Stimulated activated CD8-positive, alpha-beta memory T cell treated with anti-CD3 and anti-CD28 coated beads, Interleukin-12 subunit alpha, Interleukin-12 subunit beta, amount 100 ng/mL, for 1 hour (primary cell): ENCODE data around the gene CMIP.
"Not testable (repeated sequence)": the region's sequence is repeated elsewhere in the genome, so short reads cannot be mapped to it uniquely, and the experiment has no call there.

Source experiments
- DNase-seq: peaks from one replicate; pipeline ENCODE4 v3.0.0-alpha.2; 2020; ENCODE audit warnings: low read depth

CMIP gene

DNA sequence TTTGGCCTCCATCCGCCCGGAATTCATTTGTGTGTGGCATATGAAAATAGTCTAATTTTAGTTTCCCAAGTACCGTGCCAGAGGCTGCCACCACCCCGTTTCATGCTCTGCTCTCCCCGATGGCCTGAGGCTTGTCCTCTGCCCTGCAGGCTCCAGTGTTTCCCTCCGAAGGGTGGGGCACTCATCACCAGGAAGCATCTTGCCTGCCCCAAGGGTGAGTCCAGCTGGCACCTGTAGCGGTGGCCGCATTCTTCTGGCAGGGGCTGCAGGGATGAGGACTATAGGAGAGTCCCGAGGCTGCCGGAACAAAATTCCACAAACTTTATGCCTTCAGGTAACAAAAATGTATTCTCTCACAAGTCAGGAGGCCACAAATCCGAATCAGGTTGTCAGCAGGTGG is 23.1 kb upstream of the CMIP start:
- DNase-seq = no peak

DNA sequence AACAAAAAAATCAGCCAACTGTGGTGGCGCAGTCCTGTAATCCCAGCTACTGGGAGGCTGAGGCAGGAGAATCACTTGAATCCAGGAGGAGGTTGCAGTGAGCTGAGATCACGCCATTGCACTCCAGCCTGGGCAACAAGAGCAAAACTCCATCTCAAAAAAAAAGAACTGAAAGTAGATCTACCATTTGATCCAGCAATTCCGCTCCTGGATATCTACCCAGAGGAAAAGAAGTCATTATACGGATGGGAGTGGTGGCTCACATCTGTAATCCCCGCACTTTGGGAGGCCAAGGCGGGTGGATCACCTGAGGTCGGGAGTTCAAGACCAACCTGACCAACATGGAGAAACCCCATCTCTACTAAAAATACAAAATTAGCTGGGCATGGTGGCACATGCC is 22.5 kb upstream of the CMIP start:
- DNase-seq = not testable (repeated sequence)

DNA sequence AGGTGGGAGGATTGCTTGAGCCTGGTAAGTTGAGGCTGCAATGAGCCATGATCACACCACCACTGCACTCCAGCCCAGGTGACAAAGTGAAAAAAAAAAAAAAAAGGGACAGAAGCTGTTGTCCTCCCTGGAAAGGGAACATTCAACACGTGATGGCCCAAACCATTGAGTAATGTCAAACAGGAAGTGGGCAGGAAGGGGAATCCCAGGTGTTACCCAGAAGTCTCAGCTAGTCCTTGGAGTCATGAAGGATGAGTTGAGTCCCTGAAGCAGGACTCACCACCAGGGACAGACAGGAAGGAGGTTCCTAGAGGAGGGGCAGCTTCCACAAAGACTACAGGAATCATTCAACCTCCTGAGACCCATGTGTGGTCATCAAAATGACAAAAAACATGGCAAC is 19.8 kb upstream of the CMIP start:
- no peak for DNase-seq

DNA sequence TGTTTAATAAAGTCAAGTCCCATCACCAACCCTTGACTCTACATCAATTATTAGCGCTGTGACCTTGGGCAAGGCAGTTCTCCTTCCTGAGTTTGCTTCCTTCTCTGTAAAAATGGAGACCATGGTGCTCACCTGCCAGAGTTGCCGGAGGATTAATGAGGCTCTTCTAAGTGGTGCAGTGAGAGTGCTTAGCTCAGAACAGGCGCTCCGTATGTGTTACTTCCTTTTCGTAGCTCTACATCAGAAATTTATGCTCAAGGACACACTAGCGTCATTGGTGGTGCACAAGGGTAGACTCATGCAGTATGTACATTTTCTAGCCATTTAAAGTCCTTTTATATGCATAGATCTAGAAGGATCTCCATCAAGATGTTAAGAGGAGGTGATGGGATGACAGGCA is 17.4 kb upstream of the CMIP start:
- no peak for DNase-seq

DNA sequence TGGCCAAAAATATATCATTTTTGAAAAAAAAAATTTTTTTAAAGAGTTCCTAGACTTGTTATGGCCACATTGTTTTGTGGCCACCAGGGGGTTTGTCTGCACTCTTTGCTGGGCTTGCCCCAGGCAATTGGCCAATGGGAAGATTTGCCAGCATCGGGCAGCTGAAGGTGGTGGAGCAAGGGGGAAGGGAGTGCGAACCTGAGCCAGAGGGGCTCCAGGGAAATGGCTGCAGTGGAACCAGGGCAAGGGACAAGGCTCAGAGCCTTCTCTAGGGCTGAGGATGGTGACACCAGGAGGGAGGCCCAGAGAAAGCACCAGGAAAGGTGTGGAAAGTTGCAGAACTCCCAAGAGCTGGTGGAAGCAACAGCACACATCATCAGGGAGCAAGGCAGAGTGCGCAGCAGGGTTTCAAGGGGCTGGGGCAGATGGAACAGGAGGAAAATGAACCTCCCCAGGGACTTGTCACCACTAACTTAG is 15.5 kb upstream of the CMIP start:
- no peak for DNase-seq

DNA sequence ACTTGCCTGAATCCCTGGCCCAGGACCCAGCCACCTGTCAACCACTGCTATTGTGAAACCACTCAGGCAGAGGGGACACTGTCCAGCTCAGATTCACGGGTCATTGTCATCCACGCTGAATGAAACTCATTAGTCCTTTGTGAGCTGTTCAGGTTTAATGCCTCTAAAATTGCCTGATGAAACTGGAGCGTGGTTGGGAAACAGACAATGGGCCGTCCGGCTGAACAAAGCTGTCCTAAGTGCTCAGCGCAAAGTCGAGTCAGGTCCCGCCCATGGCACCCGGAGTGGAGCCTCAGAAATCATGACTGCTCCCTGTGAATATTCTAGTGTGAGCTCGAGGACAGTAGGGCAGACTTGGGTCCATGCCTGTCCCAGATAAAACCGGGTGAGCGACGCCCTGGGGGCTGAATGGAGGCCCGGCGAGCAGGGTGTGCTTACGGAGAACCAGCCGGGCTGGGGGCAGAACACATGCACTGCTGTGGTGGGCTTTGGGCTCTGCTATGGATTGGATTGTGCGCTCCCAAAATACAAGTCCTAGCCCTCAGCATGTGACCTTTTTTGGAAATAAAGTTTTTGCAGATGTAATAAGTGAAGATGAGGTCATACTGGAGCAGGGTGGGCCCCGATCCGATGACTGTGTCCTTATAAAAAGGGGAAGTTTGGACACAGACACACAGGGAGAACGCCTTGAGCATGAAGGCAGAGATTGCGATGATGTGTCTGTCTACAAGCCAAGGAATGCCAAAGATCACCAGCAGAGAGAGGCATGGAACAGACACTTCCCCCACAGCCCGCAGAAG is 12.9 kb upstream of the CMIP start:
- no peak for DNase-seq

DNA sequence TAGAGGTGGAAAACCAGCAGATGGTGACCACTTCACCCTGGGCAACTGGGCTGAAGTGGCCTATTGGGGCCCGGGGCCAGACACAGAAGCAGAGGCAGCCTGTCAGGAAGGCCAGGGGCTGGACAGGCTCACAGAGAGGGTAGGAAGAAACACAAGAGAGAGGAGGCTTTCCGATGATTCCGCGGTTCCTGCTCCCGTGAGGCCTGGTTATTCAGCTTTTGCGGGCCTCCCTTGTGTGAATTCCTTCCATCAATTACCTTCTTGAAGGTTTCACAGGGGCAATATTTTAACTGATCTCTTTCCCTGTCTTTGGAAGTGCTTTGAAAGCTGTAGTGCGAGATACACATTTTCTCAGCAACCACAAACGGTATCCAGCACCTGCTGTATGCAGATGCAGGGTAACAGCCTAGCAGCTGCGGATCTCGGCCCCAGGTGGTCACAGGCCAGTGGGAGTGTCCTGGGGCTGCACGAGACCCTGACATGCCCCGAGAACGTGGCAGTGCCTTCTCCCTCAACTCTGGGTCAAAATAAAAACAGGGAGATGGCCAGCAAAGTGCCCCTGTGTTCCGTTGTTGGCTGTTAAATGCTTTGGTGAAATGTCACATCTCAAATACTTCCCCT is 11.6 kb upstream of the CMIP start:
- DNase-seq = no peak

DNA sequence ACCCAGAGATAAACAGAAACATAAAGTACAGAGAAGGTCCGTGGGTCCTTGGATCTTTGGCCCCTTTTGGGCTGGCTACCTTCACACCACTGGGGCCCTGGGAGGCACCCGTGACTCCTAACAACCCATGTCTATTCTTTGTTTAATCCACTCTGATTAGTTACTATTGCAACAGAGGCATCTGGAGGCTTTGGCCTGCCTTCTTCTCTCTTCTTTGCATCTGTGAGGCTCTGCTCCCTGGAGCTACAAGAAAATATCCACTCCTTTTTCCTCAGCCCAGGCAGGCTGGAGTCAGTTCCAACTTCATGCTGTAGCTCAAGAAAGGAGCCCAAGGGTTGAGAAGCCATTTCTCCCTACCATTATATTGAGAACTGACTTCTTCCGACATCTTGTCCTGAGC is 9.5 kb upstream of the CMIP start:
- DNase-seq = no peak

DNA sequence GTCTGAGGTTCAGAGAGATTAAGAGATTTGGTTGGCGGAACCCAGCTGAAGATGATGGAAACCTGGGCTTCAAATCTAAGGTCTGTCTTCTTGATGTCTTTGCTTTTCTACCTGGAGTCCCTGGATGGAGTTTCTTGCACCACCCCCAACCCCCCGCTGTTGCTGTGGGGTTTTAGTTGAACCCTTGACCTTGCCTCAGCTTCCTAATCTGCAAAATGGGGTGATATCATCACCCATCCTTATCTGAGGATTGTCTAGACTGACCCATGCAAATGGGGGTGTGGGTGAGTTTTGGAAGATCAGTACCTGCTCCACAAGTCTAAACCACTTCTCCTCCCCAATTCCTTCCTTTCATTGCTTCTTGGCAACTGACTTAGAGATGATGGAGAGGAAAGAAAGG is 9.0 kb upstream of the CMIP start:
- DNase-seq = no peak

DNA sequence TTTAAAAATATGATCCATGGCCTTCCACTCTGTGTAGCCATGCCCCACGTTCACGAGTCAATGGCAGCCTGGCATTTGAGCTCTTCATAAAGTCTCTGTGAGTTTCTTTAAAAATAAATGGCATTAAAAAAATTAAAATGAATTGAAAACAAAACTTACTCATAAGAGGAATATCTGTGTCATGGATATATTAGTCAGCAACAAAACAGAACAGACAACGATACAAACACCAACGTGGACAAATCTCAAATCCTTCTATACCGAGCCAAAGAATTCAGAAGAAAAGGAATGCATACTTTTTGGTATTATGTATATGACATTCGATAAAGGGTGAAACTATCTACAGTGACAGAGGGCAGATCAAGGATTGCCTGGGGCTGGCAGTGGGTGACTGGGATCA is 8.2 kb upstream of the CMIP start:
- DNase-seq = no peak

DNA sequence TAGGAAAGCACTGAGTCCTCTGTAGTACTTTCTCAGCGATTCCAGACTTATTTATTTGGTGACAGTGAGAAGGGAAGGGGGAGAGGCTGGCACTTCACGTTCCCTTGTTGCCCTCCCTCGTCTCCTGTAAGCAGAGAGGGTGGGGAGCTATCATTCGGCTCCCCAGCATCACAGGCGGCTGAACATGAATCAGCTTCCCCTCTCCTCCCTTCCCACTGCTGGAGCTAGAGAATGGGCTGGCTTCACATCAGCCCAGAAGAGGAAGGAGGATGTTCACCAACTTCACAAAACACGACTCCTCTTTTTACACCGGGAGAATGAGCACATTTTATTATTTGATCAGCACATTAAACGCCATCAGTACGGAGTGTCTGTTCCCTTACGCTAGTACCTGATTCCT is 6.7 kb upstream of the CMIP start:
- DNase-seq = no peak

DNA sequence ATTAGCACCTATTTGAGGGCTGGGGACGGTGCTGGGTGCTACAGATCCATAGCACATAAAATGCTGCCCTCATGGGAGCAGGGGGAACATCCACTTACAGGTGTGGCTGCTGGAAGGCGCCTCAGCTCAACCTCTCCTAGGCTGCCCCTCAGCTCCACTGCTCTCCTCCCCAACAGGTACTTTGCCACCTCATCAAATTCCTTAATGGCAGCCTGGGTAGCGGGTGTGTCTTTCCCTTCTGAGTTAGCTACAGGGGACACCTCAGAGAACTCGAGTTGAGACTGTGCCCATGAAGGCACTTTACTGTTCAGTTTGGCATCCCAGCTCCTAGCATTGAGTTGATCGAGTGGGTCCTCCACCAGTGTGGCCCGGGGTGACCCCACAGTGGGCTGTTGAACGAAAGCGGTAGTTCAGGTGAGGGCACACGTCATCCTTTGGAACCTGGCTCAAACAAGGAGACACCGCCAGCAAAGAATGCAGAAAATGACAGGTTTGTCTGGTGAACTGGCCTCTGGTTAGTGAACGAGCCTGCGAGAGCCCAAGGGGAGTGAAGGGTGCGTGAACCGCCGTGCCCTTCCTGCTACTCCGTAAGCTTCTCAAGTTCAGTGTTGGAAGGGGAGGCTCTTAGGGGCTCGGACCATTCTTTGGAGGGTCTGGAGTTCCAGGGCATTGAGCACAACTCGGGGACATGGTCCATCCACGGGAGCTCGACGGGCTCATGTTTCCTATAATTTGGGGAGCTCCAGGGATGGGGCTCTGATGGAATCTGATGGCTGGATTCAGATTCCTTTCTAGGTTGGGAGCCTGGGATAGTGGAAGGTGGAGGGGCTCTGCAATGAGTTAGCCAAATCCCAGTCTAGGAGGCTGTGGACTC is 3.5 kb upstream of the CMIP start:
- no peak for DNase-seq

DNA sequence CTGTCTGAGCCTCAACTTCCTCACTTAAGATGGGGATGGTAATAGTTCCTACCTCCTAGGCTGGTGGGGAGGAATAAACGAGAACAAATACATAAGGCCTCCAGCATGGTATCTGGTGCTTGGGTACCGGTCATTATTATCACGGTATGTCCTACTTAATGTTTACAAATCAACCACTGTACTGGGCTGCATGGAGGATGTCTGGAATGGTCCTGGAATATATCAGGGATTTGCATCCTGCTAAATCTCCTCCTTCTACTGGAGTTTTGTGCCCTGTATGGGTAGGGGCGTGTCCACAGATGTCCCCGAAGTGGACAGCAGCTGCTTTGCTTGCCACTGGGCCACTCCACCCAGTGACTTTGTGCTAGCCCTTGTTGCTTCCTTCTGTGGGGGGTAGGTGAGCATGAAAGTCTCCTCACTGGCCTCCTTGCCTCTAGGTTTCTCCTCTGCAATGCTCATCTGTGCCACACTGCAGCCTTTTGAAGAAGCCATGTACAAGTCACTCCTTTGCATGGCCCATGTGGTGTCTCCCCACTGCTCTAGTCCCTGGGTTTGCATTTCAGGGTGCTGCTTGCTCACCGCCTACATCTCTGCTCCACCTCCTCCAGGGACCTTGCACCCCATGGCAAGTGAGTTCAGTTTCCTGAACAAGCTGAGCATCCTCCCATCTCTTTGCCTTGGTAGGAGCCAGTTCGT is 2.2 kb upstream of the CMIP start:
- no peak for DNase-seq

DNA sequence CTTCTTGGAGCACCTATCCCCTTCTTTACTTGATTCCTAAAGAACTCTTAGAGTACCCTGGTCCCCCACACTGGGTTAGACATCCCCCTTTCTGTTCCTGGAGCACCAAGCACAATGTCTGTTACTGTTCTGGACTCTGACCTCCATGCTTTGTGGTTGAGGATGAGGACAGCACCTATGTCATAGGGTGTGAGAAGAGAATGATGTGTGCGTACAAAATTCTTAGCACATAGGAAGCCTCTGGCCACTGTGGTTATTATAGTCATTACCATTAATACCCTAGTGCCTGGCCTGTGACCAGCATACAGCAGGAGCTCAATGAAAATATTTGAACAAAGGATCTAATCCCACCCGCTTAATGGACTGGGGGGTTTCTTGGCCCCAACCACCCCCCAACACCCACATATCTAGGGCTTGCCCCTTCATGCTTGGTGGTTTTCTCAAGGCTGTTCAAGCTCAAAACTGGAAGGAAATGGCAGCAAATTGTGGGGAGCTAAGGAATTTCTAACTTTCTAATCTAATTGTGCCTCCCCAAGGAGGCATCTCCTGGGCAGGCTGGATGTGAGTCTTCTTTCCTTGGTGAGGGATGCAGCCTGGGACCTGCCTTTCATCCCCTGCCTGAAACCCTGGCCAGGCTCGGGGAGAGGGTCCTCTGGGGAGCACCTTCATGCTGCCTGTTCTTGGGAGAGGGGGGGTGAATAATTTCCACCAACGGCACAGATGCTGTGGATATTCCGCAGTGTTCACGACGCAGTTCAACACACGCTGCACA is 1.5 kb upstream of the CMIP start:
- DNase-seq = no peak

DNA sequence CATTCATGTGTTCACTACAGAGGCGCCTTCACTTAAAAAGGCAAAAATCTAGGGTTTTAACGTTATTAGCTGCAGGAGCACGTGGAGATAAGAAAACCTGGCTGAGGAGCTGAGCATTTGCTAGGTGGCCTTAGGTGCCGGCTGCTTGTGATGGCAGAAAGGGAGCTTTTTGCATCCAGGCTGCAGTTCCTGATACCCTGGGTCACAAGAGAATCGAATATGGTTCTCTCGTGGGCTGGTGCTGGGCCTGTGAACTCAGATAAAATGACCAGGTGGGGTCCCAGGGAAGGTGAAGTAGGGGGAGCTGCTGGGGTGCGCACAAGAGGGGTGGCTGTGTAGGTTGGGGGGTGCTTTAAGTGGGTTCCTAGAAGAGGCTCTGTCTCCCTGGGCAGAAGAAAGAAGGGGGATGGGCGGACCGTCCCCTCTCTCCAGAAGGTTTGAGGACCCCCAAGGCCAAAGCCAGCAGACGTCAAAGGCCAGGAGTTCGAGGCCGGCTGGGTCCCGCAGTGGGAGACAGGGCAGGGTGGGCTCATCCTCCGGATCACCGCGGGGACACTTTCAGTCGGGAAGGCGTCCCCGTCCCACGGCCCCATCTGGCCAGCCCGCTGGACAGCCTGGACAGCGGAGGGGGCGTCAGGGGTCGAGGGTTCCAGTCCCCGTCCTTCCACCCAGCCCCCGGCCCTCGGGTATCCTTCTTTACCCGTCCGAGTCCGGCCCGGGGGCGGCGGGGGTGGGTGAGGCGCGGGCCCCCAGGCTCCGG is 740 bp upstream of the CMIP start:
- no peak for DNase-seq

DNA sequence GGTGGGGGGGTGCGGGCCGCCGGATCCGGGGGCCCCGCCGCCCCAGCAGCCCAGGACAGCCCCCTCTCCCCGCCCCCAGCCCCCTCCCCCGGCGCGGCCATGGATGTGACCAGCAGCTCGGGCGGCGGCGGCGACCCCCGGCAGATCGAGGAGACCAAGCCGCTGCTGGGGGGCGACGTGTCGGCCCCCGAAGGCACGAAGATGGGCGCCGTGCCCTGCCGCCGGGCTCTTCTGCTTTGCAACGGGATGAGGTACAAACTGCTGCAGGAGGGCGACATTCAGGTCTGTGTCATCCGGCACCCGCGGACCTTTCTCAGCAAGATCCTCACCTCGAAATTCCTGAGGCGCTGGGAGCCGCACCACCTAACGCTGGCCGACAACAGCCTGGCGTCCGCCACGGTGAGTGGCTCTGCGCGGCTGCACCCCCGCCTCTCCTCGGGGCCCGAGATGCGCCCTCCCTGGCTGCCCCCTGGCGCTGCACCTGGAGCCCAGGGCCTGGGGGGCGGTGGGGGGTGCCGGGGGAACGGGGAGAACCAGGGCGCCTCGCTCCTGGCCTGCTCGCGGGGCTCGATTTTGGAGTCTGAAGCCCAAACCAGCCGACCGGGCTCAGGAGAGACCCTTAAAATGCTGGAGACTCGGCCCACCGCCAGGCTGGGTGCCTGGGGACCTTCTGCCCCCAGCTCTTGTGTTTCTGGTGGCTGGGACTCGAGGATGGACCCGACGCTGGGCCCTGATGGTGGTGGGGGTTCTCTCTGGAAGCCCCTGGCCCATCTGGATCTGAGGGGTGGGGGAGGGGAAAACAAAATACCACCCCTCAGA is 744 bp downstream of the CMIP start:
- no peak for DNase-seq

DNA sequence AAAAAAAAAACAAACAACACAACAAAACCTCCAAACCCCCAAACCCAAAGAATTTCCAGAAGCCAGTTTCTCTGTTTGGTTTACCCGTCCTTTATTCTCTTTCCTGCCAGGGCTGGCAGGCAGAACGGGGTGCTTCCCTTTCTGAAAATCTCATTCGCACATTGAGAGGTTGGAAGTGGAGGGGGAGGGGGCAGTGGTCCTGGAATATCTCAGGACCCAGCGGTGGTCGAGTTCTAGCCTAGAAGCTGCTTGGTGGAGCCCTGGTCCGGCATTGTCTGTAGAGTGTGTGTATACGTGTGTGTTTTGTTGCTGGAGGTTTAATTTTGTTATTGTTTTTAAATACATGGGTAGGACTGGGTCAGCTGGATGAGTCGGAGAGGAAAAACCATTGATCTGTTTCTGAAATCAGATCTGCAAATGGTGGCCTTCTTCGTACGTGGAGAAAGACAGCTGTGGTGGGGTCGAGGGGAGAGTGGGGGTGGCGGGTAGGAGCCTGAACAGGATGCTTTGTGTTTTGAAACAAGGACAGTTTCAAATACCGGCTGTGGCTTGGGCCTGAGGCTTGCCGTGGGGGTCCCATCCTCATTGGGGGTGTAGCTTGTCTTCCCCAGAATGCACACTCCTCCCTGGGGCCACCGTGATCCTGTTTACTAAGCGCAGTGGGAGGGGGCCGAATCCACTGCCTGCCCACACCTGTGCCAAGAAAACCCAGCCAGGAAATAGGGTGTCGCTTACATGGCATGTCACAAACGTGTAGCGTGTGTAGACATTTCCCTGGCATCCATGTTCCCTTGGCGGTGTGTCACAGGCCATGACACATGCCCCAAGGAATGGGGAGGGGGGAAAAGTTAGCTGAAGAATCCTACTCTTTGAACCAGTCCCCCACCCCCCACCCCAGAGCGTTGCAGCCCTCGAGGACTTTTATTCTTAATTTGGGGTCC is 1.6 kb downstream of the CMIP start:
- no peak for DNase-seq

DNA sequence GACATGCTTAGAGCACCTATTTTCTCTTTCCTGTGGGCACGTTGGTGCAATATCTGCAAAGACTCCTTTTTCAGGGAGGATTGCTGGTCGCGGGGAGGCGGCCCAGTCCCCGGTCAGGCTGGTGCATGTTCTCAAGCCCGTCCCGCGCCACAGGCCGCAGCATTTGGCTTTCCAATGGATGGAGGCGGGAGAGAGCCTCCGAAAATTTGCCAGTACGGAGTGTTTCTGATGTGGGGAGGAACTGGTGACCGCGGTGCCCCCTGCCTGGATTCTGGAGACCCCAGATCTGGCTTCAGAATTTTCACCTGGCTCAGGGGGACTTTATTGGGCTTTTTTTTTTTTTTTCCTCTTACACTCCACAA is 2.3 kb downstream of the CMIP start:
- no peak for DNase-seq
